Transverse colon (tissue), 4 donors: ENCODE measurements around the gene LYRM9.

Experiments used
- EP300 ChIP-seq: sonication (generic); formaldehyde crosslinking; IDR thresholded peaks from one replicate; pipeline ENCODE4 v1.6.1; 2017; ENCODE audit warnings: antibody characterized with exemption, low read depth
- POLR2A ChIP-seq: fragments of 450-650 bp; IDR thresholded peaks from one replicate; pipeline ENCODE4 v1.6.1; 2016; ENCODE audit warnings: antibody characterized with exemption, mild to moderate bottlenecking, moderate library complexity
- POLR2AphosphoS5 ChIP-seq, 3 donors: sonication (generic); formaldehyde crosslinking; IDR thresholded peaks; one replicate each; pipeline ENCODE4 v1.6.1; 2016; ENCODE audit warnings: antibody characterized with exemption in 3 of 3
- TF ChIP-seq, protein P1 (sequence below), 5 experiments: fragments of 200-600 bp in 3 of 5; fragments of 450-650 bp in 2 of 5; sonication (generic) in 3 of 5; IDR thresholded peaks; 1 replicate in 2 of 5; 2 replicates in 3 of 5; pipeline ENCODE4 v1.5.1; 2016 to 2017; ENCODE audit warnings: antibody characterized with exemption in 5 of 5, inconsistent platforms in 3 of 5, mild to moderate bottlenecking in 2 of 5, moderate library complexity in 1 of 5

- TF ChIP-seq, protein P1, sequence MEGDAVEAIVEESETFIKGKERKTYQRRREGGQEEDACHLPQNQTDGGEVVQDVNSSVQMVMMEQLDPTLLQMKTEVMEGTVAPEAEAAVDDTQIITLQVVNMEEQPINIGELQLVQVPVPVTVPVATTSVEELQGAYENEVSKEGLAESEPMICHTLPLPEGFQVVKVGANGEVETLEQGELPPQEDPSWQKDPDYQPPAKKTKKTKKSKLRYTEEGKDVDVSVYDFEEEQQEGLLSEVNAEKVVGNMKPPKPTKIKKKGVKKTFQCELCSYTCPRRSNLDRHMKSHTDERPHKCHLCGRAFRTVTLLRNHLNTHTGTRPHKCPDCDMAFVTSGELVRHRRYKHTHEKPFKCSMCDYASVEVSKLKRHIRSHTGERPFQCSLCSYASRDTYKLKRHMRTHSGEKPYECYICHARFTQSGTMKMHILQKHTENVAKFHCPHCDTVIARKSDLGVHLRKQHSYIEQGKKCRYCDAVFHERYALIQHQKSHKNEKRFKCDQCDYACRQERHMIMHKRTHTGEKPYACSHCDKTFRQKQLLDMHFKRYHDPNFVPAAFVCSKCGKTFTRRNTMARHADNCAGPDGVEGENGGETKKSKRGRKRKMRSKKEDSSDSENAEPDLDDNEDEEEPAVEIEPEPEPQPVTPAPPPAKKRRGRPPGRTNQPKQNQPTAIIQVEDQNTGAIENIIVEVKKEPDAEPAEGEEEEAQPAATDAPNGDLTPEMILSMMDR (IDR thresholded peaks at IDR 0.05) = no peak
- no peak for TF ChIP-seq POLR2A
- no peak for TF ChIP-seq POLR2AphosphoS5 (IDR thresholded peaks at IDR 0.05)
- TF ChIP-seq EP300 = no peak
These were observed 43.9 kb upstream of the LYRM9 start for GRCh38 chr17:27937025-27937546.
